ENCODE results near the gene SLC29A4. TPM values are rescaled to one million over a fixed set of nuclear protein-coding genes. Genes with fewer than 3 reads are reported as not detected.

Gene SLC29A4
- 27.7 and 38.6 TPM in 2 replicates for total RNA-seq (2021)
- Bru-seq, nascent RNA, result percentile 46 among the genes with signal in this experiment
- BruChase-seq, experiment 1, labeled RNA remaining after a 2-hour chase, result percentile 55 among the genes with signal in this experiment
- percentile 63 among the genes with signal in this experiment for BruChase-seq, experiment 2, labeled RNA remaining after a 6-hour chase
- long read RNA-seq, full-length matches to known transcripts, result 37 of 91 reads
- long read RNA-seq, partial matches to known transcripts, result 15 of 91 reads
- long read RNA-seq, other reads (novel, unspliced or antisense), result 39 of 91 reads

GRCh38 chr7:5282543-5283316 is at the start of gene SLC29A4:
Gene SLC29A4 (plus strand): TSS chr7:5282943. CDS start chr7:5287817, 4,874 bp downstream.
- POLR2A ChIA-PET (ENCODE audit: low non-redundant PET), result no interaction called here
- BruUV-seq (replicated peaks), result no TSS peak
- TF ChIP-seq CTCF (conservative IDR thresholded peaks at IDR 0.05; ENCODE audit: low read depth, low read length), result no peak

GRCh38 chr7:5234852-5235831 is 47.6 kb upstream of the SLC29A4 start:
- POLR2A ChIA-PET (ENCODE audit: low non-redundant PET), result no interaction called here
- intact Hi-C loops (cut with micrococcal nuclease; ENCODE audit: unreplicated experiment), result no loop called here
- DNase-seq (ENCODE audit: low spot score), result no peak
- no peak overlapping the region for H3K4me3 ChIP-seq (ENCODE audit: low read depth, low read length, poor library complexity, severe bottlenecking)
- BruUV-seq (replicated peaks), result no TSS peak
- no peaks in the 10 kb centered on the region for H3K9me3 ChIP-seq (ENCODE audit: low read depth, low read length, poor library complexity, severe bottlenecking)
- CTCF ChIA-PET, result no interaction called here
- no peak overlapping the region for H3K27ac ChIP-seq (ENCODE audit: low read depth, low read length, poor library complexity, severe bottlenecking)
- H3K36me3 ChIP-seq (ENCODE audit: insufficient read depth, low read length, poor library complexity, severe bottlenecking), result peaks cover 11% of the 10 kb centered on the region
- no peaks in the 10 kb centered on the region for H3K27me3 ChIP-seq (replicated peaks; ENCODE audit: insufficient read depth, low read depth, low read length, poor library complexity)
- no peak for TF ChIP-seq CTCF (conservative IDR thresholded peaks at IDR 0.05; ENCODE audit: low read depth, low read length)
- no peak for TF ChIP-seq EZH2 (IDR thresholded peaks at IDR 0.05; ENCODE audit: borderline replicate concordance, low read depth, low read length, poor library complexity, severe bottlenecking)
- H3K4me1 ChIP-seq (ENCODE audit: insufficient read depth, low read length, poor library complexity, severe bottlenecking), result peaks cover 3% of the 10 kb centered on the region

More at GRCh38 chr7:5282543-5283316, at the start of gene SLC29A4:
- no peaks in the 10 kb centered on the region for H3K27me3 ChIP-seq (replicated peaks; ENCODE audit: insufficient read depth, low read depth, low read length, poor library complexity)
- H3K36me3 ChIP-seq (ENCODE audit: insufficient read depth, low read length, poor library complexity, severe bottlenecking), result peaks cover under 1% of the 10 kb centered on the region
- no peaks in the 10 kb centered on the region for H3K4me1 ChIP-seq (ENCODE audit: insufficient read depth, low read length, poor library complexity, severe bottlenecking)
- H3K9me3 ChIP-seq (ENCODE audit: low read depth, low read length, poor library complexity, severe bottlenecking), result no peaks in the 10 kb centered on the region
- H3K4me3 ChIP-seq (ENCODE audit: low read depth, low read length, poor library complexity, severe bottlenecking), result peak within 1 kb of the TSS; percentile 63
- intact Hi-C loops (cut with micrococcal nuclease; ENCODE audit: unreplicated experiment), result no loop called here
- CTCF ChIA-PET, result no interaction called here
- peak within 1 kb of the TSS; percentile 57 for H3K27ac ChIP-seq (ENCODE audit: low read depth, low read length, poor library complexity, severe bottlenecking)
- DNase-seq (ENCODE audit: low spot score), result peak; percentile 72

GRCh38 chr7:5237286-5237685 is 45.5 kb upstream of the SLC29A4 start:
- TF ChIP-seq CTCF (conservative IDR thresholded peaks at IDR 0.05; ENCODE audit: low read depth, low read length) (no peak), EZH2 (IDR thresholded peaks at IDR 0.05; ENCODE audit: borderline replicate concordance, low read depth, low read length, poor library complexity, severe bottlenecking) (no peak)
- intact Hi-C loops (cut with micrococcal nuclease; ENCODE audit: unreplicated experiment), result no loop called here
- Histone ChIP-seq H3K27me3 (replicated peaks; ENCODE audit: insufficient read depth, low read depth, low read length, poor library complexity) (no peaks in the 10 kb centered on the region), H3K36me3 (ENCODE audit: insufficient read depth, low read length, poor library complexity, severe bottlenecking) (no peaks in the 10 kb centered on the region), H3K27ac (ENCODE audit: low read depth, low read length, poor library complexity, severe bottlenecking) (no peak overlapping the region), H3K4me1 (ENCODE audit: insufficient read depth, low read length, poor library complexity, severe bottlenecking) (peaks cover 9% of the 10 kb centered on the region), H3K4me3 (ENCODE audit: low read depth, low read length, poor library complexity, severe bottlenecking) (no peak overlapping the region), H3K9me3 (ENCODE audit: low read depth, low read length, poor library complexity, severe bottlenecking) (no peaks in the 10 kb centered on the region)
- POLR2A ChIA-PET (ENCODE audit: low non-redundant PET), result no interaction called here
- DNase-seq (ENCODE audit: low spot score), result no peak
- BruUV-seq (replicated peaks), result no TSS peak
- CTCF ChIA-PET, result no interaction called here

All from A673 (cell line).